Fibroblast of the aortic adventitia (primary cell): Measurements from ENCODE around the gene FGF10. TPM values are rescaled to one million over a fixed set of nuclear protein-coding genes. Genes with fewer than 3 reads are reported as not detected.

ENCODE experiments used
- DNase-seq: peaks from one replicate; pipeline ENCODE4 v3.0.0-alpha.2; 2010; ENCODE audit warnings: low read depth
- H3K4me3 ChIP-seq: 2 replicates; pipeline ENCODE4 v1.5.1; 2011; ENCODE audit warnings: low read depth, mild to moderate bottlenecking, control low read depth, low read length, moderate library complexity
- CTCF ChIP-seq: IDR thresholded peaks from 2 replicates; pipeline ENCODE4 v1.5.1; 2011; ENCODE audit warnings: mild to moderate bottlenecking, low read length, control low read depth, inconsistent platforms; ENCODE audit not compliant: insufficient read depth
- total RNA-seq: library from RNA; depleted of rRNA; stranded (reverse); fragments of >200 nt; gene quantifications from 2 replicates; pipeline ENCODE4 v1.2.3, GENCODE V29; 2012; ENCODE audit warnings: low replicate concordance

The FGF10 gene
- total RNA-seq, 1 donor: 1.2 TPM

GRCh38 chr5:44318883-44319282, 70.3 kb downstream of the FGF10 start:
- no peak overlapping the region for H3K4me3 ChIP-seq
- no peak for DNase-seq
- TF ChIP-seq CTCF: no peak

GRCh38 chr5:44312374-44312773, 76.8 kb downstream of the FGF10 start:
- no peak overlapping the region for H3K4me3 ChIP-seq
- TF ChIP-seq CTCF: no peak
- DNase-seq: no peak

- no peak overlapping the region for H3K4me3 ChIP-seq
- no peak for TF ChIP-seq CTCF
- DNase-seq: no peak
Observed at GRCh38 chr5:44300551-44300950, 88.7 kb downstream of the FGF10 start.

GRCh38 chr5:44299394-44299793, 89.8 kb downstream of the FGF10 start:
- H3K4me3 ChIP-seq: no peak overlapping the region
- no peak for DNase-seq
- TF ChIP-seq CTCF: no peak

- DNase-seq: no peak
- no peak overlapping the region for H3K4me3 ChIP-seq
- TF ChIP-seq CTCF: no peak
Observed at GRCh38 chr5:44294516-44294915, 94.7 kb downstream of the FGF10 start.

- DNase-seq: no peak
- H3K4me3 ChIP-seq: no peak overlapping the region
- no peak for TF ChIP-seq CTCF
Observed at GRCh38 chr5:44292736-44293135, 96.5 kb downstream of the FGF10 start.

GRCh38 chr5:44278469-44278868, 110.8 kb downstream of the FGF10 start:
- H3K4me3 ChIP-seq: no peak overlapping the region
- no peak for DNase-seq
- TF ChIP-seq CTCF: no peak
